Endothelial cell of umbilical vein (primary cell): ENCODE results near the gene GRIA1. TPM values are rescaled to one million over a fixed set of nuclear protein-coding genes. Genes with fewer than 3 reads are reported as not detected.

Experiments
- BruUV-seq: library from RNA; stranded (reverse); fragments of 400-500 nt; replicated peaks from 2 replicates; lab custom pipeline; 2021; lab: Mats Ljungman, UMichigan
- CTCF ChIA-PET: fragments of 300-600, 350-600 bp; sonication (Branson Sonifier 250); formaldehyde crosslinking; loops from one replicate; lab custom pipeline; 2021; ENCODE audit warnings: antibody characterized with exemption, inconsistent platforms; lab: Charles Lee
- POLR2A ChIA-PET: fragments of 300-600, 350-600 bp; sonication (Branson Sonifier 250); formaldehyde crosslinking; loops from one replicate; lab custom pipeline; 2021; ENCODE audit warnings: antibody characterized with exemption, inconsistent platforms; lab: Charles Lee
- DNase-seq: peaks from one replicate; pipeline ENCODE4 v3.0.0-alpha.2; 2011; ENCODE audit warnings: low read depth, low spot score
- FAIRE-seq: peaks from 2 replicates; lab custom pipeline; 2011; peaks lifted over from hg19 to GRCh38; lab: Jason Lieb, UNC
- H2AFZ ChIP-seq: 2 replicates; pipeline ENCODE4 v1.6.0; 2012; ENCODE audit warnings: low read depth, low read length, control low read depth, inconsistent platforms
- H3K27ac ChIP-seq: 2 replicates; pipeline ENCODE4 v1.5.1; 2011; ENCODE audit warnings: low read depth, mild to moderate bottlenecking, control low read depth, low read length, moderate library complexity; ENCODE audit not compliant: insufficient read depth
- H3K27me3 ChIP-seq, 2 experiments: 2 replicates each; pipeline versions ENCODE4 v1.6.0 to v1.6.1; 2011; ENCODE audit warnings: low read length in 2 of 2, mixed read lengths in 1 of 2; ENCODE audit not compliant: control insufficient read depth in 2 of 2, insufficient read depth in 2 of 2
- H3K36me3 ChIP-seq, 2 experiments: 2 replicates in 1 of 2; 3 replicates in 1 of 2; pipeline ENCODE4 v1.5.1; 2011; ENCODE audit warnings: low read length in 2 of 2, mild to moderate bottlenecking in 1 of 2, moderate library complexity in 1 of 2; ENCODE audit not compliant: control insufficient read depth in 2 of 2, insufficient read depth in 2 of 2; ENCODE audit errors: extremely low read depth in 1 of 2
- H3K4me1 ChIP-seq: 3 replicates; pipeline ENCODE4 v1.5.1; 2011; ENCODE audit warnings: mild to moderate bottlenecking, low read length; ENCODE audit not compliant: control insufficient read depth, insufficient read depth; ENCODE audit errors: extremely low read depth
- H3K4me2 ChIP-seq: 2 replicates; pipeline ENCODE4 v1.6.1; 2011; ENCODE audit warnings: low read length, control low read depth, mixed read lengths; ENCODE audit not compliant: insufficient read depth
- H3K4me3 ChIP-seq, 3 experiments: fragments of 200-600 bp in 1 of 3; sonication (generic), shearing (Covaris generic) in 1 of 3; replicated peaks in 1 of 3; 2 replicates each; pipeline ENCODE4 v1.5.1; 2011 to 2016; ENCODE audit warnings: control low read depth in 3 of 3, low read length in 3 of 3, mild to moderate bottlenecking in 2 of 3, inconsistent platforms in 1 of 3, low read depth in 1 of 3, moderate library complexity in 1 of 3; ENCODE audit not compliant: insufficient read depth in 1 of 3
- H3K79me2 ChIP-seq: 2 replicates; pipeline ENCODE4 v1.6.0; 2012; ENCODE audit warnings: low read length, inconsistent platforms; ENCODE audit not compliant: control insufficient read depth, insufficient read depth
- H3K9ac ChIP-seq: replicated peaks from 2 replicates; pipeline ENCODE3; 2011; ENCODE audit warnings: low read length, control low read depth; ENCODE audit not compliant: insufficient read depth; ENCODE audit errors: extremely low read depth
- H3K9me1 ChIP-seq: replicated peaks from 3 replicates; pipeline ENCODE4 v1.6.0; 2011; ENCODE audit warnings: mild to moderate bottlenecking, low read length; ENCODE audit not compliant: control insufficient read depth, insufficient read depth; ENCODE audit errors: extremely low read depth
- H3K9me3 ChIP-seq: replicated peaks from 2 replicates; pipeline ENCODE4 v1.5.1; 2012; ENCODE audit warnings: low read length, inconsistent platforms; ENCODE audit not compliant: control insufficient read depth, insufficient read depth
- H4K20me1 ChIP-seq: replicated peaks from 2 replicates; pipeline ENCODE3; 2011; ENCODE audit warnings: mild to moderate bottlenecking, low read length; ENCODE audit not compliant: control insufficient read depth, insufficient read depth; ENCODE audit errors: extremely low read depth
- CTCF ChIP-seq, 2 donors: IDR thresholded peaks; 1 replicate in 1 of 2; 2 replicates in 1 of 2; pipeline ENCODE4 v1.5.1; 2011; ENCODE audit warnings: low read length in 2 of 2, mild to moderate bottlenecking in 2 of 2, moderate library complexity in 2 of 2, control low read depth in 1 of 2, inconsistent platforms in 1 of 2, low read depth in 1 of 2; ENCODE audit not compliant: insufficient read depth in 1 of 2; ENCODE audit errors: extremely low read depth in 1 of 2
- EZH2 ChIP-seq: IDR thresholded peaks from 2 replicates; pipeline ENCODE4 v1.6.1; 2012; ENCODE audit warnings: borderline replicate concordance, low read depth, mild to moderate bottlenecking, moderate library complexity, low read length, inconsistent platforms; ENCODE audit not compliant: severe bottlenecking
- FOS ChIP-seq: IDR thresholded peaks from 2 replicates; pipeline ENCODE4 v1.6.1; 2011; ENCODE audit warnings: mild to moderate bottlenecking, low read length, moderate library complexity, borderline replicate concordance; ENCODE audit not compliant: insufficient read depth
- GATA2 ChIP-seq: IDR thresholded peaks from 2 replicates; pipeline ENCODE4 v1.7.0; 2011; ENCODE audit warnings: low read depth, mild to moderate bottlenecking, moderate library complexity, mixed read lengths, low read length; ENCODE audit not compliant: insufficient read length, insufficient read depth
- JUN ChIP-seq: IDR thresholded peaks from 2 replicates; pipeline ENCODE4 v1.6.1; 2011; ENCODE audit warnings: borderline replicate concordance, low read depth; ENCODE audit not compliant: insufficient read length, insufficient read depth
- MYC ChIP-seq: IDR thresholded peaks from one replicate; pipeline ENCODE4 v1.6.1; 2011; ENCODE audit warnings: mild to moderate bottlenecking, low read depth, low read length
- POLR2A ChIP-seq: IDR thresholded peaks from 2 replicates; pipeline ENCODE4 v1.6.1; 2012; ENCODE audit warnings: low read depth, mild to moderate bottlenecking, control low read depth, low read length
- POLR2AphosphoS5 ChIP-seq: IDR thresholded peaks from 2 replicates; pipeline ENCODE4 v1.6.1; 2012; ENCODE audit warnings: low read depth, mild to moderate bottlenecking, control low read depth, low read length, moderate library complexity; ENCODE audit not compliant: insufficient read depth
- dilution Hi-C: fragments of 300-500 bp; cut with MboI; formaldehyde crosslinking; loops from one replicate; pipeline ENCODE4 v1.15.0; 2019; ENCODE audit warnings: low sequenced_read_pairs; ENCODE audit not compliant: extremely low pct_ligation_motif_present
- intact Hi-C: fragments of 100-400 bp; cut with micrococcal nuclease; formaldehyde crosslinking; loops from one replicate; pipeline ENCODE4 v1.10.0; 2022
- polyA plus RNA-seq, 4 experiments: library from polyadenylated mRNA; depleted of rRNA in 3 of 4; stranded (reverse) in 3 of 4; unstranded in 1 of 4; fragments of >200 nt; gene quantifications; 2 replicates each; pipeline versions ENCODE4 v1.2.1 to v1.2.3, GENCODE V29; 2011 to 2012; ENCODE audit warnings: missing spikeins in 1 of 4
- total RNA-seq: library from RNA; stranded (reverse); gene quantifications from 2 replicates; pipeline ENCODE4 v1.2.3, GENCODE V29; 2021
- TF ChIP-seq, protein P1 (sequence below): IDR thresholded peaks from 2 replicates; pipeline ENCODE4 v1.6.1; 2011; ENCODE audit not compliant: insufficient read depth, insufficient read length

GRIA1 gene
- total and polyA plus RNA-seq, 2 donors (not counting 3 experiments of a cell fraction or from before 2014, with no cell fraction given) = not detected

GRCh38 chr5:153827397-153827796 is 336.9 kb downstream of the GRIA1 start:
- no peaks in the 10 kb centered on the region for H4K20me1 ChIP-seq
- dilution Hi-C loops = no loop called here

More at GRCh38 chr5:153827397-153827796, 336.9 kb downstream of the GRIA1 start:
- Histone ChIP-seq H3K9me1 (no peaks in the 10 kb centered on the region), H3K9me3 (no peaks in the 10 kb centered on the region), H3K27me3 (no peaks in the 10 kb centered on the region), H3K36me3 (no peaks in the 10 kb centered on the region), H3K9ac (no peak overlapping the region), H3K27ac (no peak overlapping the region), H3K4me1 (no peaks in the 10 kb centered on the region), H3K4me2 (no peak overlapping the region), H2AFZ (no peak overlapping the region), H3K79me2 (no peaks in the 10 kb centered on the region), H3K4me3 (no peak overlapping the region)
- intact Hi-C loops = no loop called here
- FAIRE-seq (no peak), DNase-seq (no peak)
- no peak for TF ChIP-seq CTCF (IDR thresholded peaks at IDR 0.05; ENCODE audit: extremely low read depth in 1 of 2, insufficient read depth in 1 of 2, low read depth in 1 of 2, low read length in 2 of 2)
- TF ChIP-seq JUN = no peak
- TF ChIP-seq POLR2AphosphoS5 = no peak
- TF ChIP-seq GATA2 = no peak
- TF ChIP-seq, protein P1, sequence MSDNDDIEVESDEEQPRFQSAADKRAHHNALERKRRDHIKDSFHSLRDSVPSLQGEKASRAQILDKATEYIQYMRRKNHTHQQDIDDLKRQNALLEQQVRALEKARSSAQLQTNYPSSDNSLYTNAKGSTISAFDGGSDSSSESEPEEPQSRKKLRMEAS = no peak
- TF ChIP-seq EZH2 = no peak
- TF ChIP-seq POLR2A = no peak
- no peak for TF ChIP-seq FOS
- no peak for TF ChIP-seq MYC
- ChIA-PET POLR2A (no interaction called here), CTCF (no interaction called here)
- no TSS peak for BruUV-seq
